Measurements from ENCODE around the gene H6PD.

H6PD gene

GRCh38 chr1:9234223-9235095, at the start of gene H6PD:
Gene H6PD (plus strand): TSS chr1:9234774. CDS start chr1:9244935, 10,161 bp downstream.
- peak; percentile 57 to 68 for DNase-seq

- no peak for DNase-seq
These were observed 48.3 kb upstream of the H6PD start for GRCh38 chr1:9186082-9186859.

- DNase-seq = no peak
These were observed 47.6 kb upstream of the H6PD start for GRCh38 chr1:9187004-9187403.

GRCh38 chr1:9190234-9190633, 44.3 kb upstream of the H6PD start:
- no peak for DNase-seq

- no peak for DNase-seq
These were observed 43.3 kb upstream of the H6PD start for GRCh38 chr1:9191231-9191630.

GRCh38 chr1:9192578-9193232, 41.9 kb upstream of the H6PD start:
- no peak for DNase-seq

- DNase-seq = no peak
These were observed 41.3 kb upstream of the H6PD start for GRCh38 chr1:9193233-9193625.

- no peak for DNase-seq
These were observed 40.5 kb upstream of the H6PD start for GRCh38 chr1:9194024-9194423.

GRCh38 chr1:9195651-9196050, 38.9 kb upstream of the H6PD start:
- no peak for DNase-seq

- peak; percentile 60 to 70 for DNase-seq
These were observed 38.2 kb upstream of the H6PD start for GRCh38 chr1:9196129-9197040.

GRCh38 chr1:9197186-9198099, 37.1 kb upstream of the H6PD start:
- no peak for DNase-seq

GRCh38 chr1:9198538-9199361, 35.8 kb upstream of the H6PD start:
- DNase-seq = no peak

GRCh38 chr1:9200441-9200840, 34.1 kb upstream of the H6PD start:
- DNase-seq = no peak

GRCh38 chr1:9201401-9202239, 33.0 kb upstream of the H6PD start:
- DNase-seq = no peak

- DNase-seq = no peak
These were observed 32.2 kb upstream of the H6PD start for GRCh38 chr1:9202240-9202870.

- no peak for DNase-seq
These were observed 31.0 kb upstream of the H6PD start for GRCh38 chr1:9203511-9203982.

- DNase-seq = no peak
These were observed 30.3 kb upstream of the H6PD start for GRCh38 chr1:9204156-9204720.

- DNase-seq = no peak
These were observed 27.5 kb upstream of the H6PD start for GRCh38 chr1:9207086-9207485.
